PC-3 (cell line): ENCODE data around the gene GRIN1.

Source experiments
- EZH2 ChIP-seq: fragments of 300-600 bp; sonication (generic); IDR thresholded peaks from one replicate; pipeline ENCODE4 v1.6.1; 2017; ENCODE audit warnings: antibody characterized with exemption, mild to moderate bottlenecking, low read length; ENCODE audit not compliant: unreplicated experiment
- EZH2phosphoT487 ChIP-seq: fragments of 300-600 bp; sonication (generic); IDR thresholded peaks from 2 replicates; pipeline ENCODE4 v1.6.1; 2018; ENCODE audit warnings: mild to moderate bottlenecking, antibody characterized with exemption, low read length, borderline replicate concordance
- TF ChIP-seq, protein P1 (sequence below): fragments of 300-600 bp; sonication (generic); conservative IDR thresholded peaks from 2 replicates; pipeline ENCODE4 v1.5.1; 2017; ENCODE audit warnings: antibody characterized with exemption, low read depth, mild to moderate bottlenecking, low read length

DNA sequence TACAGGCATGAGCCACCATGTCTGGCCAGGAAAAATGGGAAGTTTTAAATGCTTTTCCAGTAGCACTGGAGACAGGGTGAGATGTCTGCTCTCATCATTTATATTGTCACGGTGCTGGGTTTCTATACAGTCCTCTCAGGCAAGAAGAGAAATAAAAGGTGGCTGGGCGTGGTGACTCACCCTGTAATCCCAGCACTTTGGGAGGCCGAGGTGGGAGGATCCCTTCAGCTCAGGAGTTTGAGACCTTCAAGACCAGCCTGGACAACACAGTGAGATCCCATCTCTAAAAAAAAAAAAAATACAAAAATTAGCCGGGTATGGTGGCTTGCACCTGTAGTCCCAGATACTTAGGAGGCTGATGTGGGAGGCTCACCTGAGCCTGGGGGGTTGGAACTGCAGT lies 4.8 kb upstream of the GRIN1 start:
- TF ChIP-seq, protein P1, sequence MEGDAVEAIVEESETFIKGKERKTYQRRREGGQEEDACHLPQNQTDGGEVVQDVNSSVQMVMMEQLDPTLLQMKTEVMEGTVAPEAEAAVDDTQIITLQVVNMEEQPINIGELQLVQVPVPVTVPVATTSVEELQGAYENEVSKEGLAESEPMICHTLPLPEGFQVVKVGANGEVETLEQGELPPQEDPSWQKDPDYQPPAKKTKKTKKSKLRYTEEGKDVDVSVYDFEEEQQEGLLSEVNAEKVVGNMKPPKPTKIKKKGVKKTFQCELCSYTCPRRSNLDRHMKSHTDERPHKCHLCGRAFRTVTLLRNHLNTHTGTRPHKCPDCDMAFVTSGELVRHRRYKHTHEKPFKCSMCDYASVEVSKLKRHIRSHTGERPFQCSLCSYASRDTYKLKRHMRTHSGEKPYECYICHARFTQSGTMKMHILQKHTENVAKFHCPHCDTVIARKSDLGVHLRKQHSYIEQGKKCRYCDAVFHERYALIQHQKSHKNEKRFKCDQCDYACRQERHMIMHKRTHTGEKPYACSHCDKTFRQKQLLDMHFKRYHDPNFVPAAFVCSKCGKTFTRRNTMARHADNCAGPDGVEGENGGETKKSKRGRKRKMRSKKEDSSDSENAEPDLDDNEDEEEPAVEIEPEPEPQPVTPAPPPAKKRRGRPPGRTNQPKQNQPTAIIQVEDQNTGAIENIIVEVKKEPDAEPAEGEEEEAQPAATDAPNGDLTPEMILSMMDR, result no peak
- TF ChIP-seq EZH2 (no peak), EZH2phosphoT487 (no peak)
